Upper lobe of left lung (tissue), 6 donors: Measurements from ENCODE around the gene ITPR2. TPM values are rescaled to one million over a fixed set of nuclear protein-coding genes. Genes with fewer than 3 reads are reported as not detected.

ENCODE experiments used
- ATAC-seq, 2 donors: fragments of 200-7000 bp; cut with Tn5 transposase; one replicate each; pipeline ENCODE4 v1.9.1; 2022; ENCODE audit warnings: mild to moderate bottlenecking in 2 of 2, moderate library complexity in 2 of 2; ENCODE audit not compliant: low FRiP score in 2 of 2
- DNase-seq, 2 donors: peaks; one replicate each; pipeline ENCODE4 v3.0.0-alpha.2; 2019 to 2020
- H3K27ac ChIP-seq, 4 donors: fragments of 200-600 bp; sonication (generic); one replicate each; pipeline ENCODE4 v1.5.1; 2016 to 2019
- H3K27me3 ChIP-seq, 4 donors: fragments of 200-600 bp; sonication (generic); one replicate each; pipeline ENCODE4 v1.5.1; 2017 to 2019
- H3K36me3 ChIP-seq, 4 donors: fragments of 200-600 bp; sonication (generic); one replicate each; pipeline ENCODE4 v1.5.1; 2016 to 2019
- H3K4me1 ChIP-seq, 4 donors: fragments of 200-600 bp; sonication (generic); one replicate each; pipeline ENCODE4 v1.5.1; 2018 to 2019
- H3K4me3 ChIP-seq, 4 donors: fragments of 200-600 bp; sonication (generic); one replicate each; pipeline ENCODE4 v1.5.1; 2017 to 2019; ENCODE audit warnings: mild to moderate bottlenecking in 2 of 4, moderate library complexity in 1 of 4
- H3K9me3 ChIP-seq, 4 donors: fragments of 200-600 bp; sonication (generic); one replicate each; pipeline ENCODE4 v1.5.1; 2018 to 2019
- EP300 ChIP-seq, 4 donors: sonication (generic); formaldehyde crosslinking; IDR thresholded peaks; one replicate each; pipeline ENCODE4 v1.5.1; 2017; ENCODE audit warnings: antibody characterized with exemption in 4 of 4, control low read depth in 2 of 4
- POLR2A ChIP-seq, 4 donors: fragments of 450-650 bp; IDR thresholded peaks; one replicate each; pipeline ENCODE4 v1.5.1; 2016 to 2017; ENCODE audit warnings: antibody characterized with exemption in 4 of 4, mild to moderate bottlenecking in 2 of 4
- POLR2AphosphoS5 ChIP-seq, 2 donors: sonication (generic); formaldehyde crosslinking; IDR thresholded peaks; one replicate each; pipeline ENCODE4 v1.5.1; 2017; ENCODE audit warnings: antibody characterized with exemption in 2 of 2
- WGBS, 2 donors: methylation state at CpG; one replicate each; pipeline ENCODE4 v1.1.5; 2017 to 2018; 5-methylcytosine and 5-hydroxymethylcytosine counted together
- total RNA-seq, 6 donors: library from RNA; depleted of rRNA in 4 of 6; stranded (reverse); fragments of >200 nt in 4 of 6; gene quantifications; one replicate each; pipeline versions ENCODE4 v1.1.0 to v1.2.1, GENCODE V29; 2016 to 2021
- TF ChIP-seq, protein P1 (sequence below), 6 experiments: fragments of 450-650 bp in 4 of 6; fragments of 200-600 bp in 2 of 6; sonication (generic) in 2 of 6; IDR thresholded peaks; one replicate each; pipeline ENCODE4 v1.5.1; 2016 to 2019; ENCODE audit warnings: antibody characterized with exemption in 6 of 6
- donor health status: DM: no; HTN: no; CAD: no; lungs with moderate emphysema.
- donor health status: DM: no; HTN: yes; CAD: no; lungs with severe emphysema.

The ITPR2 gene
- total RNA-seq, 6 donors from 2014 or later: 35.5 to 115 (median 45.0) TPM

DNA sequence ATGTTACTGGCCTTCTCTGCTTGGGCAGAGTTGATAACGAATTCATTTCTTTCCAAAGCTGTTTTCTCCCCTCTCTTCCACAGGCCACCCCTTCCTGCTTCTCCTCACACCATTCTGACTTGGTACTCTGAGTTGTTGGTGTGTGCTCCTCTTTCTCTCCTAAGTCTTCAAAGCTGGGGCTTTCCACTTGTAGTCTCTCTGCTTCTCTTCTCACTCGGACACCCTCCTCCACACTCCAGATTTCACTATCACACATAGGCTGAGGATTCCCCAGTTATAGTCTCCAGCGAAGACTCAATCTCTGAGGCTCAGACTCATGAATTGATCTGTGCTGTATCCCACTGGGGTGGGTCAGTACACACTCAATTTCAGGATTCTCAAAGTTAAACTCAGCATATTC is 436.6 kb downstream of the ITPR2 start:
- no peak for TF ChIP-seq POLR2AphosphoS5 (IDR thresholded peaks at IDR 0.05)
- Histone ChIP-seq H3K4me3 (no peak overlapping the region), H3K9me3 (no peaks in the 10 kb centered on the region), H3K4me1 (no peaks in the 10 kb centered on the region), H3K36me3 (peaks cover 0 to 8% (median 0%) of the 10 kb centered on the region in 4 donors), H3K27me3 (no peaks in the 10 kb centered on the region), H3K27ac (no peak overlapping the region)
- WGBS, 2 donors: 78 to 92% methylated on average over 3 of the region's 3 CpGs
- DNase-seq (no peak), ATAC-seq (no peak)

DNA sequence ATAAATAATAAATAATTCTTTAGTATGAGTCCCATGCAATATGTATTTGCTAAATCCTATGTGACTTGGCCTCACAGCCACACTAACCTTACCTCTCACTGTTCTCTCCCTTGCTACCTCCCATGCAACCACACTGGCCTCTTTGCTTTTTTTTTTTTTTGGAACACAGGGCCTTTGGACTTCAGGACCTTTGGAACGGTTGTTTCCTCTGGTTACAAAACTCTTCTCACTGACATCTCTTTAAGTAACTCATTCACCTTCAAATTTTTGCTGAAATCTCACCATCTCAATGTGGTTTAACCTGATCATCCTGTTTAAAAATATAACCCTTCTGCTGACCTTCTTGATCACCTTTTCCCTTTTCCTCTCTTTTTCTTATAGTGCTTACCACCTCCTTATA is 443.7 kb downstream of the ITPR2 start:
- H3K4me3 ChIP-seq: no peak overlapping the region
- H3K4me1 ChIP-seq: no peaks in the 10 kb centered on the region
- no peaks in the 10 kb centered on the region for H3K9me3 ChIP-seq
- ATAC-seq: no peak
- DNase-seq: no peak
- peaks cover 0 to 16% (median 1%) of the 10 kb centered on the region in 4 donors for H3K36me3 ChIP-seq
- H3K27ac ChIP-seq: no peak overlapping the region
- no peaks in the 10 kb centered on the region for H3K27me3 ChIP-seq
- 80 to 85% methylated on average over 1 of the region's 1 CpG for WGBS, 2 donors
- no peak for TF ChIP-seq POLR2A (IDR thresholded peaks at IDR 0.05)
- no peak for TF ChIP-seq EP300 (IDR thresholded peaks at IDR 0.05)
- TF ChIP-seq POLR2AphosphoS5 (IDR thresholded peaks at IDR 0.05): no peak
- TF ChIP-seq, protein P1, sequence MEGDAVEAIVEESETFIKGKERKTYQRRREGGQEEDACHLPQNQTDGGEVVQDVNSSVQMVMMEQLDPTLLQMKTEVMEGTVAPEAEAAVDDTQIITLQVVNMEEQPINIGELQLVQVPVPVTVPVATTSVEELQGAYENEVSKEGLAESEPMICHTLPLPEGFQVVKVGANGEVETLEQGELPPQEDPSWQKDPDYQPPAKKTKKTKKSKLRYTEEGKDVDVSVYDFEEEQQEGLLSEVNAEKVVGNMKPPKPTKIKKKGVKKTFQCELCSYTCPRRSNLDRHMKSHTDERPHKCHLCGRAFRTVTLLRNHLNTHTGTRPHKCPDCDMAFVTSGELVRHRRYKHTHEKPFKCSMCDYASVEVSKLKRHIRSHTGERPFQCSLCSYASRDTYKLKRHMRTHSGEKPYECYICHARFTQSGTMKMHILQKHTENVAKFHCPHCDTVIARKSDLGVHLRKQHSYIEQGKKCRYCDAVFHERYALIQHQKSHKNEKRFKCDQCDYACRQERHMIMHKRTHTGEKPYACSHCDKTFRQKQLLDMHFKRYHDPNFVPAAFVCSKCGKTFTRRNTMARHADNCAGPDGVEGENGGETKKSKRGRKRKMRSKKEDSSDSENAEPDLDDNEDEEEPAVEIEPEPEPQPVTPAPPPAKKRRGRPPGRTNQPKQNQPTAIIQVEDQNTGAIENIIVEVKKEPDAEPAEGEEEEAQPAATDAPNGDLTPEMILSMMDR (IDR thresholded peaks at IDR 0.05): no peak

DNA sequence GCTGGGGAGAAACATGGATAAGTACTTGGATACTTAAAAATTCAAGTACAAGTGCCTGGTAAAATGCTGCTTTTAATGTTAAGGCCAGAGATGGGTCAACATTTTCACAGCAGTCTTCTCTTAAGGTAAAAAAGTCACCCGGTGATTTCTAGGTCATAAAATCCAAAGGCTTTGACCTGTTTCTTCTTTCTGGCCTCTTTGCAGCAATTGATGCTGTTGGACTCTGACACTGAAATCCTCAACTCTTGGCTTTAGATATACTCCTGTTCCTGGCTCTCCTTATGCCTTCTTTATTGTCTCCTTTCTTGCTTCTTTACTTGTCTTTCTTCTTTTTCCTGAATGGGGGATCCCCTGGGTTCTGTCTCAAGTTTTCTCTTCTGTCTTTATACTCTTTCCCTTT is 448.5 kb downstream of the ITPR2 start:
- WGBS, 2 donors: 85 to 95% methylated on average over 1 of the region's 1 CpG
- H3K9me3 ChIP-seq: no peaks in the 10 kb centered on the region
- DNase-seq (no peak), ATAC-seq (no peak)
- no peak overlapping the region for H3K27ac ChIP-seq
- no peaks in the 10 kb centered on the region for H3K27me3 ChIP-seq
- no peaks in the 10 kb centered on the region for H3K4me1 ChIP-seq
- TF ChIP-seq POLR2A (IDR thresholded peaks at IDR 0.05): no peak
- no peak for TF ChIP-seq EP300 (IDR thresholded peaks at IDR 0.05)
- TF ChIP-seq, protein P1 (IDR thresholded peaks at IDR 0.05): no peak
- no peak for TF ChIP-seq POLR2AphosphoS5 (IDR thresholded peaks at IDR 0.05)
- peaks cover 0 to 13% (median 1%) of the 10 kb centered on the region in 4 donors for H3K36me3 ChIP-seq
- H3K4me3 ChIP-seq: no peak overlapping the region

DNA sequence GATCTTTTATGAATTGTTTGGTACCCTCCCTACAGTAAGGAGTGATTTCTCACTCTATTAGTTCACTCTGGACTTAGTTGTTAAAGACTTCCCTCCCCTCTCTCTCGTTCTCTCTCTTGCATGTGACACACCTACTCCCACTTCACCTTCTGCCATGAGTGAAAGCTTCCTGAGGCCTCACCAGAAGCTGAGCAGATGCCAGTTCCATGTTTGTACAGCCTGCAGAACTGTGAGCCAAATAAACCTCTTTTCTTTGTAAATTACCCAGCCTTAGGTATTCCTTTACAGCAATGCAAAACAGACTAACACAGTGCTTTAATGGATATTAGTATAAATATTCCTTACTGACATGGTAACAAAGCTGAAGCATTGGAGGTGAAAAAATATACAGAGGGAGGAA is 450.0 kb downstream of the ITPR2 start:
- peaks cover 0 to 3% (median 1%) of the 10 kb centered on the region in 4 donors for H3K4me1 ChIP-seq
- no peak for ATAC-seq
- 93 to 100% methylated on average over 1 of the region's 1 CpG for WGBS, 2 donors
- TF ChIP-seq POLR2AphosphoS5 (IDR thresholded peaks at IDR 0.05) (no peak), POLR2A (IDR thresholded peaks at IDR 0.05) (no peak), EP300 (IDR thresholded peaks at IDR 0.05) (no peak)
- TF ChIP-seq, protein P1 (IDR thresholded peaks at IDR 0.05): no peak
- H3K4me3 ChIP-seq: no peak overlapping the region
- no peaks in the 10 kb centered on the region for H3K27me3 ChIP-seq
- DNase-seq: no peak
- peaks cover 0 to 13% (median 1%) of the 10 kb centered on the region in 4 donors for H3K36me3 ChIP-seq
- H3K27ac ChIP-seq: no peak overlapping the region
- H3K9me3 ChIP-seq: no peaks in the 10 kb centered on the region

DNA sequence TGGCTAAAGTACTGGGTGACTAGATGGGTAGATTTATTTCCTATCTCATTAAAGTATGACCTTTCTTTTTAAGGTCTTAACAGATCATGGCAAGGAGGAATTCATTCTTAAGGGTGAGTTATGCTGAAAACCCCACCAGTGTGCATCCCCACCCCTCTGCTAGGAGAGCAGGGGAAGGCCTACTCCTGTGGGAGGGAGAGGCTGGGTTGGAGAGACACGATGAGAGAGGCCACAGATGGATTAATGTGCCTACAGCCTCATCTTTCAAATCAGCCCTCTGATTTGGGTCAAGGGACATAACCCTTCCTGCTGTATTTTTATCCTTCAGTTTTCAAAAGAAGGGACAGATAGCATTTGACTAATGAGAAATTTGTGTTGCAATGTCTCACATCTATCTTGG is 452.1 kb downstream of the ITPR2 start:
- H3K9me3 ChIP-seq: no peaks in the 10 kb centered on the region
- no peaks in the 10 kb centered on the region for H3K27me3 ChIP-seq
- ATAC-seq (no peak), DNase-seq (no peak)
- H3K4me1 ChIP-seq: peaks cover 0 to 4% (median 1%) of the 10 kb centered on the region in 4 donors
- no peak overlapping the region for H3K4me3 ChIP-seq
- no peaks in the 10 kb centered on the region for H3K36me3 ChIP-seq
- TF ChIP-seq POLR2A (IDR thresholded peaks at IDR 0.05) (no peak), EP300 (IDR thresholded peaks at IDR 0.05) (no peak), POLR2AphosphoS5 (IDR thresholded peaks at IDR 0.05) (no peak)
- TF ChIP-seq, protein P1 (IDR thresholded peaks at IDR 0.05): no peak
- 71 to 93% methylated on average over 1 of the region's 1 CpG for WGBS, 2 donors
- H3K27ac ChIP-seq: no peak overlapping the region
